Thyroid gland (tissue), 4 donors: ENCODE results near the gene S100A12. TPM values are rescaled to one million over a fixed set of nuclear protein-coding genes. Genes with fewer than 3 reads are reported as not detected.
A peak's percentile ranks its signal among the peaks of the same experiment; 100 is the strongest.
"Not testable (repeated sequence)": the region's sequence is repeated elsewhere in the genome, so short reads cannot be mapped to it uniquely, and the experiment has no call there.

ENCODE experiments used
- DNase-seq, 2 donors: peaks; one replicate each; pipeline ENCODE4 v3.0.0-alpha.2; 2019
- H3K27ac ChIP-seq, 3 donors: fragments of 200-600 bp; sonication (generic); 1 replicate in 2 of 3; 2 replicates in 1 of 3; pipeline ENCODE4 v1.5.1; 2016 to 2019; ENCODE audit warnings: mild to moderate bottlenecking in 1 of 3, moderate library complexity in 1 of 3
- H3K27me3 ChIP-seq: fragments of 200-600 bp; sonication (generic); one replicate; pipeline ENCODE4 v1.5.1; 2019
- H3K36me3 ChIP-seq, 2 donors: fragments of 200-600 bp; sonication (generic); one replicate each; pipeline ENCODE4 v1.5.1; 2016 to 2019
- H3K4me1 ChIP-seq, 2 donors: fragments of 200-600 bp; sonication (generic); one replicate each; pipeline ENCODE4 v1.5.1; 2017 to 2019
- H3K4me3 ChIP-seq, 3 donors: fragments of 200-600 bp; sonication (generic); replicated peaks in 1 of 3; 1 replicate in 2 of 3; 2 replicates in 1 of 3; pipeline ENCODE4 v1.5.1; 2016; ENCODE audit warnings: mild to moderate bottlenecking in 1 of 3
- H3K9me3 ChIP-seq: fragments of 200-600 bp; sonication (generic); one replicate; pipeline ENCODE4 v1.5.1; 2017
- POLR2A ChIP-seq, 2 donors: fragments of 450-650 bp; IDR thresholded peaks; one replicate each; pipeline ENCODE4 v1.6.1; 2017; ENCODE audit warnings: antibody characterized with exemption in 2 of 2, mild to moderate bottlenecking in 2 of 2, moderate library complexity in 1 of 2
- WGBS, 2 donors: methylation state at CpG; one replicate each; pipeline ENCODE4 v1.1.5; 2017; 5-methylcytosine and 5-hydroxymethylcytosine counted together
- intact Hi-C: fragments of 100-400 bp; cut with DNase I; formaldehyde crosslinking; loops from one replicate; pipeline ENCODE4 v1.15.1; 2023
- total RNA-seq, 4 donors: library from RNA; depleted of rRNA; stranded (reverse); fragments of >200 nt; gene quantifications; one replicate each; pipeline ENCODE4 v1.2.3, GENCODE V29; 2016
- TF ChIP-seq, protein P1 (sequence below), 6 experiments: fragments of 200-600 bp in 3 of 6; fragments of 450-650 bp in 3 of 6; sonication (generic) in 3 of 6; IDR thresholded peaks; one replicate each; pipeline ENCODE4 v1.5.1; 2016 to 2019; ENCODE audit warnings: antibody characterized with exemption in 6 of 6, mild to moderate bottlenecking in 2 of 6, inconsistent platforms in 1 of 6, moderate library complexity in 1 of 6

The S100A12 gene
- total RNA-seq, 4 donors from 2014 or later: not detected

DNA sequence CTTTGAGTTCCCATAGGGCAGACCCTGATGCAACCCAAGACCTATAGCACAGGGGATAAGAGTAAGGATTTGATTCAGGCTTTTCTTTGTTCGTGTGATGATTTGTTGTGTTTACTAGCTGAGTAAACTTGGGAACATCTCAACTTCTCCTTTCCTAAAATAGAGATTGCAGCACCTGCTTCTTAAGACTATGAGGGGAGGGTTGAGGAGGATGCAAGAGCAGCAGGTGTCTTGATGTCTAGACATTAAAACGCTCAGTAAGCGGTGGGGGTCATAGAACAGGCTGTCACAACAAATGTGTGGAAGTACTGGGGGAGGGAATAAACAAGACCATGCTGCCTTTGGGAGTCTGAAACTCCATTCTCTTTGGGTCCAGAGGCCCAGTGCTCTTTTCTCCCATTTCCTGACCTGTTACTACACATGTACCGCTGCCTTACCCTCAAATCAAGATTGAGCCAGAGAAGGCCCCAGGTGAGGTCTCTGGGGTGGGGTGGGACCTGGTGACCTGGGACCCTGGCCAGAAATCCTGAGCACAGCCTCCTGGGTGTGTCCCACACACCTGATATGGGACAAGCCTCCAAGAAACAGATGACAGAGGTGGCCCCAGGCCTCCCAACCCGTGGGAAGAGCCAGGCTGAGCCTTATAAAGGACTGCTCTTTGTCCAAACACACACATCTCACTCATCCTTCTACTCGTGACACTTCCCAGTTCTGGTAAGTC lies 40.6 kb upstream of the S100A12 start, which contains the start of gene S100A7A:
Gene S100A7A, plus strand, starts transcription at position 671 of the 721 bp plus-strand sequence. CDS start 1,563 bp downstream, outside the sequence.
- Histone ChIP-seq H3K27me3 (no peaks in the 10 kb centered on the region), H3K9me3 (no peaks in the 10 kb centered on the region), H3K4me3 (no peak within 1 kb of the TSS), H3K27ac (no peak within 1 kb of the TSS), H3K4me1 (no peaks in the 10 kb centered on the region), H3K36me3 (no peaks in the 10 kb centered on the region)
- intact Hi-C loops: no loop called here
- no peak for TF ChIP-seq POLR2A (IDR thresholded peaks at IDR 0.05)
- TF ChIP-seq, protein P1, sequence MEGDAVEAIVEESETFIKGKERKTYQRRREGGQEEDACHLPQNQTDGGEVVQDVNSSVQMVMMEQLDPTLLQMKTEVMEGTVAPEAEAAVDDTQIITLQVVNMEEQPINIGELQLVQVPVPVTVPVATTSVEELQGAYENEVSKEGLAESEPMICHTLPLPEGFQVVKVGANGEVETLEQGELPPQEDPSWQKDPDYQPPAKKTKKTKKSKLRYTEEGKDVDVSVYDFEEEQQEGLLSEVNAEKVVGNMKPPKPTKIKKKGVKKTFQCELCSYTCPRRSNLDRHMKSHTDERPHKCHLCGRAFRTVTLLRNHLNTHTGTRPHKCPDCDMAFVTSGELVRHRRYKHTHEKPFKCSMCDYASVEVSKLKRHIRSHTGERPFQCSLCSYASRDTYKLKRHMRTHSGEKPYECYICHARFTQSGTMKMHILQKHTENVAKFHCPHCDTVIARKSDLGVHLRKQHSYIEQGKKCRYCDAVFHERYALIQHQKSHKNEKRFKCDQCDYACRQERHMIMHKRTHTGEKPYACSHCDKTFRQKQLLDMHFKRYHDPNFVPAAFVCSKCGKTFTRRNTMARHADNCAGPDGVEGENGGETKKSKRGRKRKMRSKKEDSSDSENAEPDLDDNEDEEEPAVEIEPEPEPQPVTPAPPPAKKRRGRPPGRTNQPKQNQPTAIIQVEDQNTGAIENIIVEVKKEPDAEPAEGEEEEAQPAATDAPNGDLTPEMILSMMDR (IDR thresholded peaks at IDR 0.05): no peak
- WGBS, 2 donors: 68 to 74% methylated on average over 6 of the region's 6 CpGs
- no peak for DNase-seq

DNA sequence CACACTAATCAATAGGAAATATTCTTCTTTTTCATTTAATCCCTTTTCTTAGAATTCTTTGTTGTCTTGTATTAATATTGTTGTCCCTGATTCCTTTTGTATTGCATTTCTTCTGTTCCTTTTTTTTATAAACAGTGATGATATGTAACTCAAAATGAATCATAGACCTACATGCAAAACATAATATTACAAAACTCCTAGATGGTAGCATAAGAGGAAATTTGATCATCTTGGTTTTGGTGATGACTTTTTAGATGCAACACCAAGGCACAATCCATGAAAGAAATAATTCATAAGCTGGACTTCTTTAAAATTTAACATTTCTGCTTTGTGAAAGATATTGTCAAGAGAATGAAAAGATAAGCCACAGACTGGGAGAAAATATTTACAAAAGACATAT lies 38.5 kb upstream of the S100A12 start:
- H3K9me3 ChIP-seq, DNase-seq, intact Hi-C loops, H3K4me1 ChIP-seq, H3K27me3 ChIP-seq, H3K4me3 ChIP-seq, H3K27ac ChIP-seq, H3K36me3 ChIP-seq: not testable (repeated sequence)

DNA sequence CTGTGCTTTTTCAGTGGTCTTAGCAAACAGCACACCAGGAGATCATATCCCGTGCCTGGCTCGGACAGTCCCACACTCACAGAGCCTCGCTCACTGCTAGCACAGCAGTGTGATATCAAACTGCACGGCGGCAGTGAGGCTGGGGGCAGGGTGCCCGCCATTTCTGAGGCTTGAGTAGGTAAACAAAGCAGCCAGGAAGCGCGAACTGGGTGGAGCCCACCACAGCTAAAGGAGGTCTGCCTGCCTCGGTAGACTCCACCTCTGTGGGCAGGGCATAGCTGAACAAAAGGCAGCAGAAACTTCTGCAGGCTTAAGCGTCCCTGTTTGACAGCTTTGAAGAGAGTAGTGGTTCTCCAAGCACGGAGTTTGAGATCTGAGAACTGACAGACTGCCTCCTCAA lies 31.9 kb upstream of the S100A12 start:
- H3K36me3 ChIP-seq, H3K4me3 ChIP-seq, DNase-seq, H3K27me3 ChIP-seq, H3K27ac ChIP-seq, intact Hi-C loops, H3K9me3 ChIP-seq, H3K4me1 ChIP-seq: not testable (repeated sequence)
- 51 to 52% methylated on average over 8 to 11 of the region's 11 CpGs for WGBS, 2 donors

DNA sequence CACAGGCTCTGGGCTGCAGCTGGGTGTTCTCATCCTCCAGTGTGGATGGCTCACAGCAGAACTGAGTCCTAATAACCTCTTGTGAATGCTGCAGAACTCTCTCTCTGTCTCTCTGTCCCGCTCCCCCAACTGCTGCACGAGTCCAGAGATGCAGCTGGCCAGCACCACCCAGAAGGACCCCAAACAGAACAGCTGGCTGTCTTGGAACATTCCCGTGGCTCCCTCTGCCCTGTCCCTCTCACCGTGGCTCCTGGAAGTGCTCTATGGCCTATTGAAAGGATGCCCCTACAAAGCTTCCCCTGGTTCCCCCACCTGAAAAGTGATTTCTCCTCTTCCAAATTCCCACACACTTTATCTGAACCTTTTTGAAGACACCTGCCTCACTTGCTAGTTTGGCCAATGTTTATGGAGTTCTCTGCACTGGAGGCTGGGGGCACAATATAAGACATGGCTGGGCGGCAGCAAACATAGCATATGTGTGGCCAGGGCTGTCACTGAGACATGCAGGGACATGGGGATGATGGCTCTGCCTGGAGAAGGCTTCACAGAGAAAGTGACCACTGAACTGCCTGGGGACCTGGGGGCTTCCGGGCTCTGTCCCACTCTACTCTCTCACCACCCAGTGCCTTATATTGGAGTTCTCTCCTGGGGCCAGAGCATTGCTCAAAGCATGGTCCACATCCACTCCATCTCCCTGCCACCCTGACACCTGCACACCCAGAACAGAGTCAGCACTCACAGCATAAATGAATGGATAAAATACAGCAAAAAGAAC lies 30.6 kb upstream of the S100A12 start:
- H3K4me3 ChIP-seq, DNase-seq, H3K36me3 ChIP-seq, intact Hi-C loops, H3K27ac ChIP-seq, H3K27me3 ChIP-seq, H3K4me1 ChIP-seq, H3K9me3 ChIP-seq: not testable (repeated sequence)
- WGBS, 2 donors: 75 to 80% methylated on average over 5 of the region's 6 CpGs

DNA sequence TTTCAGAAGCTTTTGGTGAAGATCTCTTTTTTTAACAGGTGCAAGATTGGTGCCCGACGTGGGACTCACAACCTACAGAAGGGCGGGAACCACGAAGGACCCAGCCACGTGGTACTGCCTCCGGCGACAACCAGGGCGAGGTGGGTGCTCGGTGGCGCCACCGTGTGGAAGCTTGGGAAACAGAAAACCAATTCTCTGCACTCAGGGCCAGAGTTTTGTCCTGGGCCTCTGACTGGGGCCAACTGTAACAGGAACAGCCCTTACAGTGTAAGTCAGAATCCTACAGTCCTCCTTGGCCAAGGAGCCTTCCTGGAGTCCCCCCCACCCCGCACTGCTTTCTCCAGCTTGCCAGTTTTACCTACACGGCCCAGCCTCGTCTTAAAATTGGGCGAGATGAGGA lies 29.3 kb upstream of the S100A12 start:
- intact Hi-C loops: no loop called here
- Histone ChIP-seq H3K36me3 (no peaks in the 10 kb centered on the region), H3K9me3 (no peaks in the 10 kb centered on the region), H3K27me3 (no peaks in the 10 kb centered on the region), H3K4me3 (no peak overlapping the region), H3K27ac (no peak overlapping the region), H3K4me1 (no peaks in the 10 kb centered on the region)
- TF ChIP-seq, protein P1 (IDR thresholded peaks at IDR 0.05): peak in 2 of 6 experiments; percentile 8 to 30
- no peak for TF ChIP-seq POLR2A (IDR thresholded peaks at IDR 0.05)
- DNase-seq: no peak
- 47 to 51% methylated on average over 15 of the region's 15 CpGs for WGBS, 2 donors

DNA sequence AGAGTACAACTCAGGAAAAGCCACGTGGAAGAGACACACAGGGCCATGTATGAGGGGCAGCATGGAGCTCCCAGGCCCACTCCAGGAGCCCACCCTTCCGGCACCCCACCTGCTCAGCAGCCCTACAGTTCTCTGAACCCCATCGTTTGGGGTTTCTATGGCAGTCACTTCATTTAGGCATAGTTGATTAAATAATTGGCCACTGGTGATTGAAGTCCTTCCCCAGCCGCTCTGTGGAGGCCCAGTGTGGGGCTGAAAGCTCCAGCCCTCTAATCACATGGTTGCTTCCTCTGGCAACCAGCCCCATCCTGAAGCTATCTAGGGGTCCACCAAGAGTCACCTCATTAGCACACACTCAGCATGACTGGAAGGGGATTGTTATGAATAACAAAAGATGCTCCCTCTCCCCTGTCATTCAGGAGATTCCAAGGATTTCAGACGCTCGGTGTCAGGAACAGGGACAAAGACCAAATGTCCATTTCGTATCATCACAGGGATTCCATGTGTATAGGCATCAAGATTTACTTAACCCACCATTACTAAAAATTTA lies 28.7 kb upstream of the S100A12 start:
- 76 to 79% methylated on average over 7 of the region's 7 CpGs for WGBS, 2 donors
- Histone ChIP-seq H3K27ac (no peak overlapping the region), H3K36me3 (no peaks in the 10 kb centered on the region), H3K9me3 (no peaks in the 10 kb centered on the region), H3K4me1 (no peaks in the 10 kb centered on the region), H3K27me3 (no peaks in the 10 kb centered on the region), H3K4me3 (no peak overlapping the region)
- no peak for DNase-seq
- TF ChIP-seq, protein P1 (IDR thresholded peaks at IDR 0.05): no peak
- no peak for TF ChIP-seq POLR2A (IDR thresholded peaks at IDR 0.05)
- intact Hi-C loops: no loop called here
